RWPE2 (cell line): ENCODE data around the gene TP53I13.

Experiments used
- ATAC-seq: fragments of 200-7000 bp; cut with Tn5 transposase; 3 replicates; pipeline ENCODE4 v1.9.1; 2021; ENCODE audit warnings: low read depth
- DNase-seq: peaks from one replicate; pipeline ENCODE4 v3.0.0-alpha.2; 2020; ENCODE audit warnings: low spot score
- H3K27ac ChIP-seq: fragments of 450-650 bp; 2 replicates; pipeline ENCODE4 v1.5.1; 2017; ENCODE audit warnings: mild to moderate bottlenecking; ENCODE audit not compliant: poor library complexity, severe bottlenecking
- H3K27me3 ChIP-seq: fragments of 250-450 bp; sonication (Bioruptor Pico); 2 replicates; pipeline ENCODE4 v1.5.1; 2021; ENCODE audit warnings: mild to moderate bottlenecking, moderate library complexity; ENCODE audit not compliant: insufficient read depth, poor library complexity, severe bottlenecking
- H3K36me3 ChIP-seq: fragments of 250-450 bp; sonication (Bioruptor Pico); 2 replicates; pipeline ENCODE4 v1.5.1; 2020; ENCODE audit warnings: low read depth, mild to moderate bottlenecking, moderate library complexity
- H3K4me1 ChIP-seq: fragments of 250-450 bp; sonication (Bioruptor Pico); 2 replicates; pipeline ENCODE4 v1.5.1; 2021; ENCODE audit warnings: mild to moderate bottlenecking, moderate library complexity; ENCODE audit not compliant: insufficient read depth, poor library complexity, severe bottlenecking
- H3K4me3 ChIP-seq: fragments of 250-450 bp; sonication (Bioruptor Pico); 2 replicates; pipeline ENCODE4 v1.5.1; 2021; ENCODE audit warnings: mild to moderate bottlenecking, moderate library complexity; ENCODE audit not compliant: severe bottlenecking
- H3K9me3 ChIP-seq: fragments of 250-450 bp; sonication (Bioruptor Pico); 2 replicates; pipeline ENCODE4 v1.5.1; 2021; ENCODE audit warnings: mild to moderate bottlenecking, moderate library complexity; ENCODE audit not compliant: severe bottlenecking
- CTCF ChIP-seq: fragments of 450-650 bp; IDR thresholded peaks from one replicate; pipeline ENCODE4 v1.5.1; 2017; ENCODE audit warnings: mild to moderate bottlenecking, moderate library complexity; ENCODE audit not compliant: poor library complexity, severe bottlenecking

Gene TP53I13

GRCh38 chr17:29591146-29591736 is 22.7 kb downstream of the TP53I13 start:
- no peaks in the 10 kb centered on the region for H3K27me3 ChIP-seq
- H3K36me3 ChIP-seq, result no peaks in the 10 kb centered on the region
- peak overlapping the region; percentile 20 for H3K4me3 ChIP-seq
- ATAC-seq (peak; percentile 48), DNase-seq (no peak)
- TF ChIP-seq CTCF, result no peak
- no peaks in the 10 kb centered on the region for H3K9me3 ChIP-seq
- peak overlapping the region; percentile 80 for H3K27ac ChIP-seq
- H3K4me1 ChIP-seq, result peaks cover 34% of the 10 kb centered on the region

GRCh38 chr17:29591737-29592608 is 23.5 kb downstream of the TP53I13 start:
- TF ChIP-seq CTCF, result peak; percentile 98
- Histone ChIP-seq H3K36me3 (no peaks in the 10 kb centered on the region), H3K4me1 (peaks cover 32% of the 10 kb centered on the region), H3K4me3 (peak overlapping the region; percentile 20), H3K9me3 (no peaks in the 10 kb centered on the region), H3K27ac (peak overlapping the region; percentile 80), H3K27me3 (no peaks in the 10 kb centered on the region)
- no peak for DNase-seq
- ATAC-seq, result peak; percentile 66

GRCh38 chr17:29592850-29593551 is 24.5 kb downstream of the TP53I13 start, which contains the start of gene ANKRD13B:
Gene ANKRD13B, plus strand, starts transcription at chr17:29593132. Its CDS starts 490 bp downstream, at chr17:29593622.
- H3K4me3 ChIP-seq, result peak within 1 kb of the TSS; percentile 88
- ATAC-seq (no peak), DNase-seq (no peak)
- no peak for TF ChIP-seq CTCF
- peak within 1 kb of the TSS; percentile 80 for H3K27ac ChIP-seq
- no peaks in the 10 kb centered on the region for H3K9me3 ChIP-seq
- H3K36me3 ChIP-seq, result no peaks in the 10 kb centered on the region
- no peaks in the 10 kb centered on the region for H3K27me3 ChIP-seq
- H3K4me1 ChIP-seq, result peaks cover 23% of the 10 kb centered on the region

GRCh38 chr17:29593591-29594518 is 25.4 kb downstream of the TP53I13 start:
- DNase-seq, result no peak
- no peak for ATAC-seq
- peak; percentile 46 for TF ChIP-seq CTCF
- peaks cover 22% of the 10 kb centered on the region for H3K4me1 ChIP-seq
- no peaks in the 10 kb centered on the region for H3K36me3 ChIP-seq
- H3K4me3 ChIP-seq, result peak overlapping the region; percentile 88
- no peaks in the 10 kb centered on the region for H3K9me3 ChIP-seq
- no peaks in the 10 kb centered on the region for H3K27me3 ChIP-seq
- peak overlapping the region; percentile 80 for H3K27ac ChIP-seq
